ENCODE results near the gene LHFPL5.

LHFPL5 gene

GRCh38 chr6:35839019-35839418, 33.9 kb downstream of the LHFPL5 start:
- DNase-seq, result no peak
- Histone ChIP-seq H3K27ac (no peak overlapping the region), H3K4me3 (no peak overlapping the region), H3K27me3 (no peaks in the 10 kb centered on the region), H3K36me3 (peaks cover 30 to 56% (median 34%) of the 10 kb centered on the region in 3 donors), H3K4me1 (no peaks in the 10 kb centered on the region), H3K9me3 (no peaks in the 10 kb centered on the region)
- TF ChIP-seq CTCF (IDR thresholded peaks at IDR 0.05), result no peak
- intact Hi-C loops (cut with DNase I; ENCODE audit: low total_unique reads), result no loop called here

- DNase-seq, result no peak
- Histone ChIP-seq H3K9me3 (no peaks in the 10 kb centered on the region), H3K27me3 (no peaks in the 10 kb centered on the region), H3K27ac (no peak overlapping the region), H3K36me3 (peaks cover 9 to 27% (median 25%) of the 10 kb centered on the region in 3 donors), H3K4me1 (no peaks in the 10 kb centered on the region), H3K4me3 (no peak overlapping the region)
- intact Hi-C loops (cut with DNase I; ENCODE audit: low total_unique reads), result no loop called here
- TF ChIP-seq CTCF (IDR thresholded peaks at IDR 0.05), result no peak
Measured at GRCh38 chr6:35842381-35842780, 37.2 kb downstream of the LHFPL5 start.

GRCh38 chr6:35844290-35844689, 39.1 kb downstream of the LHFPL5 start:
- H3K4me1 ChIP-seq, result no peaks in the 10 kb centered on the region
- intact Hi-C loops (cut with DNase I; ENCODE audit: low total_unique reads), result no loop called here
- no peak overlapping the region for H3K27ac ChIP-seq
- no peak overlapping the region for H3K4me3 ChIP-seq
- H3K27me3 ChIP-seq, result no peaks in the 10 kb centered on the region
- DNase-seq, result no peak
- no peak for TF ChIP-seq CTCF (IDR thresholded peaks at IDR 0.05)
- peaks cover 10 to 20% (median 16%) of the 10 kb centered on the region in 3 donors for H3K36me3 ChIP-seq
- peaks cover 0 to 6% (median 0%) of the 10 kb centered on the region in 3 donors for H3K9me3 ChIP-seq

- Histone ChIP-seq H3K27me3 (no peaks in the 10 kb centered on the region), H3K4me1 (no peaks in the 10 kb centered on the region), H3K9me3 (peaks cover 0 to 6% (median 0%) of the 10 kb centered on the region in 3 donors), H3K27ac (no peak overlapping the region), H3K4me3 (no peak overlapping the region), H3K36me3 (peaks cover 7 to 47% (median 17%) of the 10 kb centered on the region in 3 donors)
- DNase-seq, result no peak
- TF ChIP-seq CTCF (IDR thresholded peaks at IDR 0.05), result no peak
- intact Hi-C loops (cut with DNase I; ENCODE audit: low total_unique reads), result no loop called here
Measured at GRCh38 chr6:35850208-35850607, 45.1 kb downstream of the LHFPL5 start.

GRCh38 chr6:35852994-35853393, 47.8 kb downstream of the LHFPL5 start:
- Histone ChIP-seq H3K4me1 (no peaks in the 10 kb centered on the region), H3K27me3 (no peaks in the 10 kb centered on the region), H3K27ac (no peak overlapping the region), H3K9me3 (peaks cover 0 to 6% (median 0%) of the 10 kb centered on the region in 3 donors), H3K36me3 (peaks cover 25 to 66% (median 37%) of the 10 kb centered on the region in 3 donors), H3K4me3 (no peak overlapping the region)
- TF ChIP-seq CTCF (IDR thresholded peaks at IDR 0.05), result no peak
- intact Hi-C loops (cut with DNase I; ENCODE audit: low total_unique reads), result no loop called here
- DNase-seq, result no peak

- Histone ChIP-seq H3K4me3 (no peak overlapping the region), H3K9me3 (no peaks in the 10 kb centered on the region), H3K27me3 (no peaks in the 10 kb centered on the region), H3K4me1 (no peaks in the 10 kb centered on the region), H3K36me3 (peaks cover 25 to 72% (median 42%) of the 10 kb centered on the region in 3 donors), H3K27ac (no peak overlapping the region)
- intact Hi-C loops (cut with DNase I; ENCODE audit: low total_unique reads), result no loop called here
- TF ChIP-seq CTCF (IDR thresholded peaks at IDR 0.05), result no peak
- DNase-seq, result no peak
Measured at GRCh38 chr6:35856250-35856649, 51.1 kb downstream of the LHFPL5 start.

Data from tibial artery (tissue), 4 donors.